HepG2 (cell line): ENCODE data around the gene CTNND2. TPM values are rescaled to one million over a fixed set of nuclear protein-coding genes. Genes with fewer than 3 reads are reported as not detected.

ENCODE experiments used
- ATAC-seq: fragments of 200-7000 bp; cut with Tn5 transposase; 3 replicates; pipeline ENCODE4 v1.9.1; 2020; ENCODE audit warnings: mild to moderate bottlenecking, moderate library complexity
- BruUV-seq: library from RNA; stranded (reverse); fragments of 400-500 nt; replicated peaks from 2 replicates; lab custom pipeline; 2021; lab: Mats Ljungman, UMichigan
- CTCF ChIA-PET: fragments of 300-600 bp; formaldehyde crosslinking; extraction: SDS; loops from one replicate; lab custom pipeline; 2021; ENCODE audit warnings: low total read pairs, inconsistent platforms, low intra/inter-chr PET ratio; lab: Yijun Ruan, JAX
- POLR2A ChIA-PET: fragments of 350-600 bp; sonication (Branson Sonifier 250); formaldehyde crosslinking; loops from one replicate; lab custom pipeline; 2020; ENCODE audit warnings: antibody characterized with exemption, inconsistent platforms; lab: Yijun Ruan, JAX
- DNase-seq: peaks from one replicate; pipeline ENCODE4 v3.0.0-alpha.2; 2015; ENCODE audit warnings: low spot score
- FAIRE-seq: peaks from 3 replicates; lab custom pipeline; 2011; peaks lifted over from hg19 to GRCh38; lab: Jason Lieb, UNC
- H2AFZ ChIP-seq: one replicate; pipeline ENCODE4 v1.6.1; 2011; ENCODE audit warnings: low read length, inconsistent platforms
- H3K27ac ChIP-seq: fragments of 300-600 bp; 3 replicates; pipeline ENCODE4 v1.8.0; 2011; ENCODE audit warnings: mixed run types, mild to moderate bottlenecking, mixed read lengths, low read length, inconsistent platforms; ENCODE audit not compliant: insufficient read depth; ENCODE audit errors: extremely low read length
- H3K27me3 ChIP-seq, 2 experiments: fragments of 200-600 bp in 1 of 2; 2 replicates in 1 of 2; 3 replicates in 1 of 2; pipeline versions ENCODE4 v1.6.0 to v1.8.0; 2011; ENCODE audit warnings: low read length in 2 of 2, mild to moderate bottlenecking in 2 of 2, moderate library complexity in 2 of 2, inconsistent platforms in 1 of 2; ENCODE audit not compliant: insufficient read depth in 2 of 2, control insufficient read depth in 1 of 2
- H3K36me3 ChIP-seq, 2 experiments: fragments of 200-600 bp in 1 of 2; replicated peaks in 1 of 2; 2 replicates in 1 of 2; 3 replicates in 1 of 2; pipeline versions ENCODE4 v1.5.1 to v1.8.0; 2011; ENCODE audit warnings: low read length in 2 of 2, inconsistent platforms in 1 of 2; ENCODE audit not compliant: insufficient read depth in 2 of 2, control insufficient read depth in 1 of 2
- H3K4me1 ChIP-seq: 2 replicates; pipeline ENCODE4 v1.5.1; 2012; ENCODE audit warnings: low read length, inconsistent platforms; ENCODE audit not compliant: insufficient read depth
- H3K4me2 ChIP-seq: 2 replicates; pipeline ENCODE4 v1.6.0; 2011; ENCODE audit warnings: low read depth, low read length, inconsistent platforms
- H3K4me3 ChIP-seq, 3 experiments: fragments of 200-600 bp in 1 of 3; sonication (generic), shearing (Covaris generic) in 1 of 3; replicated peaks in 1 of 3; 2 replicates each; pipeline ENCODE4 v1.5.1; 2011 to 2016; ENCODE audit warnings: low read length in 3 of 3, inconsistent platforms in 2 of 3, low read depth in 2 of 3, mild to moderate bottlenecking in 2 of 3, control low read depth in 1 of 3, mixed read lengths in 1 of 3; ENCODE audit not compliant: insufficient read depth in 1 of 3
- H3K79me2 ChIP-seq: one replicate; pipeline ENCODE4 v1.6.1; 2011; ENCODE audit warnings: low read length, inconsistent platforms; ENCODE audit not compliant: insufficient read depth
- H3K9ac ChIP-seq: 2 replicates; pipeline ENCODE4 v1.6.0; 2011; ENCODE audit warnings: mild to moderate bottlenecking, low read depth, low read length, inconsistent platforms; ENCODE audit not compliant: insufficient read depth
- H3K9me3 ChIP-seq: 2 replicates; pipeline ENCODE4 v1.5.1; 2012; ENCODE audit warnings: mild to moderate bottlenecking, low read length
- H4K20me1 ChIP-seq: 2 replicates; pipeline ENCODE4 v1.6.0; 2011; ENCODE audit warnings: inconsistent platforms, mild to moderate bottlenecking, low read length, moderate library complexity; ENCODE audit not compliant: insufficient read depth
- CEBPB ChIP-seq: IDR thresholded peaks from 2 replicates; pipeline ENCODE4 v1.6.1; 2011; ENCODE audit warnings: low read depth, low read length, improper control_type of control experiment, borderline replicate concordance
- CEBPG ChIP-seq: IDR thresholded peaks from 2 replicates; pipeline ENCODE4 v1.6.1; 2016
- ZNF121 ChIP-seq: sonication (generic); formaldehyde crosslinking; IDR thresholded peaks from 2 replicates; pipeline ENCODE4 v1.5.0; 2020; ENCODE audit warnings: mild to moderate bottlenecking, missing genetic modification reagents
- ZNF326 ChIP-seq: sonication (generic); formaldehyde crosslinking; IDR thresholded peaks from 2 replicates; pipeline ENCODE4 v1.4.0; 2020; ENCODE audit warnings: missing genetic modification reagents, borderline replicate concordance
- WGBS: methylation state at CpG from one replicate; pipeline ENCODE4 v1.1.6; 2017; ENCODE audit warnings: low lambda C conversion rate; 5-methylcytosine and 5-hydroxymethylcytosine counted together
- in situ Hi-C: cut with HindIII; loops from 2 replicates; pipeline ENCODE4 v1.10.0; 2017; ENCODE audit warnings: low pct_unique_long_range_greater_than_20kb; ENCODE audit not compliant: extremely low pct_ligation_motif_present
- intact Hi-C: fragments of 100-400 bp; cut with micrococcal nuclease; formaldehyde crosslinking; loops from one replicate; pipeline ENCODE4 v1.10.0; 2022; ENCODE audit not compliant: unreplicated experiment
- polyA plus RNA-seq, 8 experiments: library from polyadenylated mRNA; depleted of rRNA in 3 of 8; stranded (reverse) in 7 of 8; unstranded in 1 of 8; fragments of >200 nt; fragmentation: Illumina TruSeq in 4 of 8; extraction: Trizol in 4 of 8; gene quantifications; 2 replicates each; pipeline versions ENCODE4 v1.2.1 to v1.2.3, GENCODE V29; 2011 to 2016; ENCODE audit warnings: low read depth in 4 of 8, missing spikeins in 1 of 8, mixed read lengths in 1 of 8; ENCODE audit not compliant: insufficient read depth in 1 of 8
- total RNA-seq, 5 experiments: library from RNA; depleted of rRNA; stranded (reverse); fragments of >200 nt; fragmentation: Illumina TruSeq; extraction: Trizol; gene quantifications; 2 replicates each; pipeline ENCODE4 v1.2.3, GENCODE V29; 2016; ENCODE audit warnings: low read depth in 1 of 5
- TF ChIP-seq, protein P1 (sequence below), 2 experiments: sonication (generic) in 1 of 2; formaldehyde crosslinking in 1 of 2; IDR thresholded peaks; 2 replicates each; pipeline versions ENCODE4 v1.4.0 to v1.6.1; 2016 to 2020; ENCODE audit warnings: borderline replicate concordance in 1 of 2, low read depth in 1 of 2, mild to moderate bottlenecking in 1 of 2, missing genetic modification reagents in 1 of 2

Gene CTNND2
- total and polyA plus RNA-seq, 2 of the 13 experiments (the other 11 are each of a cell fraction or from before 2014, with no cell fraction given) = not detected

- Histone ChIP-seq H3K4me1 (peaks cover 9% of the 10 kb centered on the region; the same call in 1 of the 2 replicates), H3K9me3 (no peaks in the 10 kb centered on the region), H4K20me1 (no peaks in the 10 kb centered on the region), H2AFZ (peak overlapping the region; percentile 63), H3K4me2 (peak overlapping the region; percentile 67), H3K4me3 (peak overlapping the region in 2 of 3 experiments; percentile 13 to 16; a peak in 2 of 6 replicates), H3K9ac (0 out of 2 replicates have a peak overlapping the region, but pooled peaks have one; percentile 8), H3K27me3 (no peaks in the 10 kb centered on the region; a peak in 1 of 5 replicates)
- BruUV-seq = no TSS peak
- in situ Hi-C loops (no loop called here), intact Hi-C loops (loop anchor here (5.0 kb wide), 1 partner anchor 108 kb away; no protein-coding TSS in a partner anchor)
- no peak for DNase-seq
- no peak for FAIRE-seq
- POLR2A ChIA-PET = no interaction called here
- WGBS = 11% methylated on average over 7 of the region's 7 CpGs
- no peak for ATAC-seq
- TF ChIP-seq ZNF326 (CRISPR knock-in tag) (no peak), CEBPB (peak; percentile 54; the same call in 1 of the 2 replicates), CEBPG (peak; percentile 47), ZNF121 (peak; percentile 49; the same call in 1 of the 2 replicates)
- TF ChIP-seq, protein P1, sequence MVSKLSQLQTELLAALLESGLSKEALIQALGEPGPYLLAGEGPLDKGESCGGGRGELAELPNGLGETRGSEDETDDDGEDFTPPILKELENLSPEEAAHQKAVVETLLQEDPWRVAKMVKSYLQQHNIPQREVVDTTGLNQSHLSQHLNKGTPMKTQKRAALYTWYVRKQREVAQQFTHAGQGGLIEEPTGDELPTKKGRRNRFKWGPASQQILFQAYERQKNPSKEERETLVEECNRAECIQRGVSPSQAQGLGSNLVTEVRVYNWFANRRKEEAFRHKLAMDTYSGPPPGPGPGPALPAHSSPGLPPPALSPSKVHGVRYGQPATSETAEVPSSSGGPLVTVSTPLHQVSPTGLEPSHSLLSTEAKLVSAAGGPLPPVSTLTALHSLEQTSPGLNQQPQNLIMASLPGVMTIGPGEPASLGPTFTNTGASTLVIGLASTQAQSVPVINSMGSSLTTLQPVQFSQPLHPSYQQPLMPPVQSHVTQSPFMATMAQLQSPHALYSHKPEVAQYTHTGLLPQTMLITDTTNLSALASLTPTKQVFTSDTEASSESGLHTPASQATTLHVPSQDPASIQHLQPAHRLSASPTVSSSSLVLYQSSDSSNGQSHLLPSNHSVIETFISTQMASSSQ (IDR thresholded peaks at IDR 0.05; ENCODE audit: low read depth) = 0 out of 2 replicates have a peak, but pooled peaks have one; percentile 21
- TF ChIP-seq, protein P1 (CRISPR knock-in tag; IDR thresholded peaks at IDR 0.05; ENCODE audit: borderline replicate concordance) = no peak
- TF ChIP-seq, all 625 proteins: peak for 4
- no peak overlapping the region for H3K27ac ChIP-seq
- no peaks in the 10 kb centered on the region for H3K36me3 ChIP-seq
- H3K79me2 ChIP-seq = no peaks in the 10 kb centered on the region
- CTCF ChIA-PET = no interaction called here
These were observed 394.5 kb downstream of the CTNND2 start for GRCh38 chr5:11509793-11510192.
